NT2/D1 (cell line): ENCODE measurements around the gene AGBL4.

Source experiments
- DNase-seq: peaks from one replicate; pipeline ENCODE4 v3.0.0-alpha.2; 2011; ENCODE audit warnings: low read depth, low spot score
- H3K27me3 ChIP-seq: 2 replicates; pipeline ENCODE4 v1.6.0; 2011; ENCODE audit warnings: mild to moderate bottlenecking; ENCODE audit not compliant: insufficient read length, insufficient read depth
- H3K36me3 ChIP-seq: 2 replicates; pipeline ENCODE4 v1.6.1; 2011; ENCODE audit warnings: mild to moderate bottlenecking, low read length, mixed read lengths; ENCODE audit not compliant: insufficient read depth, insufficient read length
- H3K4me1 ChIP-seq: 2 replicates; pipeline ENCODE4 v1.5.1; 2011; ENCODE audit not compliant: insufficient read depth, insufficient read length
- H3K4me3 ChIP-seq: 2 replicates; pipeline ENCODE4 v1.5.1; 2011; ENCODE audit warnings: low read depth; ENCODE audit not compliant: insufficient read length
- H3K9ac ChIP-seq: 2 replicates; pipeline ENCODE4 v1.6.0; 2011; ENCODE audit warnings: low read depth; ENCODE audit not compliant: insufficient read length
- H3K9me3 ChIP-seq: 2 replicates; pipeline ENCODE4 v1.5.1; 2011; ENCODE audit warnings: mild to moderate bottlenecking, low read length; ENCODE audit not compliant: insufficient read depth
- SUZ12 ChIP-seq: IDR thresholded peaks from 2 replicates; pipeline ENCODE4 v1.6.1; 2011; ENCODE audit not compliant: insufficient read length, insufficient read depth; ENCODE audit errors: extremely low read depth
- YY1 ChIP-seq: IDR thresholded peaks from 2 replicates; pipeline ENCODE4 v1.6.1; 2011; ENCODE audit not compliant: insufficient read length, insufficient read depth
- ZNF274 ChIP-seq: IDR thresholded peaks from 2 replicates; pipeline ENCODE4 v1.6.1; 2011; ENCODE audit warnings: mild to moderate bottlenecking, low read depth, low read length

AGBL4 gene

GRCh38 chr1:49606082-49606481, 417.7 kb downstream of the AGBL4 start:
- H3K4me3 ChIP-seq = no peak overlapping the region
- no peaks in the 10 kb centered on the region for H3K9me3 ChIP-seq
- DNase-seq = no peak
- no peaks in the 10 kb centered on the region for H3K4me1 ChIP-seq
- no peaks in the 10 kb centered on the region for H3K27me3 ChIP-seq
- TF ChIP-seq ZNF274 (no peak), YY1 (no peak), SUZ12 (no peak)
- H3K36me3 ChIP-seq = no peaks in the 10 kb centered on the region
- H3K9ac ChIP-seq = no peak overlapping the region

GRCh38 chr1:49597436-49597835, 426.3 kb downstream of the AGBL4 start:
- H3K4me1 ChIP-seq = no peaks in the 10 kb centered on the region
- no peak for DNase-seq
- TF ChIP-seq YY1 (no peak), SUZ12 (no peak), ZNF274 (no peak)
- no peak overlapping the region for H3K9ac ChIP-seq
- no peak overlapping the region for H3K4me3 ChIP-seq
- no peaks in the 10 kb centered on the region for H3K27me3 ChIP-seq
- no peaks in the 10 kb centered on the region for H3K36me3 ChIP-seq
- no peaks in the 10 kb centered on the region for H3K9me3 ChIP-seq

- peaks cover 15% of the 10 kb centered on the region; the same call in 1 of the 2 replicates for H3K9me3 ChIP-seq
Measured at GRCh38 chr1:49576327-49576901, 447.3 kb downstream of the AGBL4 start.

GRCh38 chr1:49556676-49557234, 467.0 kb downstream of the AGBL4 start:
- DNase-seq = no peak
- no peaks in the 10 kb centered on the region for H3K36me3 ChIP-seq
- H3K27me3 ChIP-seq = no peaks in the 10 kb centered on the region
- no peaks in the 10 kb centered on the region; the same call in 1 of the 2 replicates for H3K9me3 ChIP-seq
- no peak for TF ChIP-seq YY1
- no peak for TF ChIP-seq ZNF274
- TF ChIP-seq SUZ12 = no peak
- no peaks in the 10 kb centered on the region for H3K4me1 ChIP-seq
- H3K9ac ChIP-seq = no peak overlapping the region
- no peak overlapping the region for H3K4me3 ChIP-seq

More at GRCh38 chr1:49576327-49576901, 447.3 kb downstream of the AGBL4 start:
- Histone ChIP-seq H3K4me1 (no peaks in the 10 kb centered on the region), H3K9ac (no peak overlapping the region), H3K4me3 (no peak overlapping the region), H3K36me3 (no peaks in the 10 kb centered on the region), H3K27me3 (no peaks in the 10 kb centered on the region)
- no peak for DNase-seq
- TF ChIP-seq ZNF274 (no peak), YY1 (no peak), SUZ12 (no peak)

DNA sequence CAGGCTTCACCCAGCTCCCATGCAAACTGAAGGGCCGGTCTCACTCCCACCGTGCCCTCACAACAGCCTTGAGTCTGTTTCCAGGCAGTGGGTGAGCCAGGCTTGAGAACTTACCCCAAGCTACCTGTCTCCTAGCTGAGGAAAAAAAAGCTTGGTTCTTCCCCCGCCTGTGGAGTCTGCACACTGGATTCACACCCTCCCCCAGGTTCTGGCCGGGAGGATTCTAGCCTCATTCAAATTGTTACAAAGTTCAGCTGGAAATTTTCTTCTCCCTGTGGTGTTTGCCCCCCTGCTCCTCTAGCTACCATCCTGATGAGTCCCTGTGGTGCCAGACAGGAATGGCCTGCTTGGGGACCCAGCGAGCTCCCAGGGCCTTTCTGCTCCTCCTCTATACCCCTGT, 471.7 kb downstream of the AGBL4 start:
- Histone ChIP-seq H3K9me3 (no peaks in the 10 kb centered on the region; the same call in 1 of the 2 replicates), H3K4me3 (no peak overlapping the region), H3K27me3 (no peaks in the 10 kb centered on the region), H3K36me3 (no peaks in the 10 kb centered on the region), H3K4me1 (no peaks in the 10 kb centered on the region), H3K9ac (no peak overlapping the region)
- DNase-seq = no peak
- TF ChIP-seq YY1 (no peak), ZNF274 (no peak), SUZ12 (no peak)

DNA sequence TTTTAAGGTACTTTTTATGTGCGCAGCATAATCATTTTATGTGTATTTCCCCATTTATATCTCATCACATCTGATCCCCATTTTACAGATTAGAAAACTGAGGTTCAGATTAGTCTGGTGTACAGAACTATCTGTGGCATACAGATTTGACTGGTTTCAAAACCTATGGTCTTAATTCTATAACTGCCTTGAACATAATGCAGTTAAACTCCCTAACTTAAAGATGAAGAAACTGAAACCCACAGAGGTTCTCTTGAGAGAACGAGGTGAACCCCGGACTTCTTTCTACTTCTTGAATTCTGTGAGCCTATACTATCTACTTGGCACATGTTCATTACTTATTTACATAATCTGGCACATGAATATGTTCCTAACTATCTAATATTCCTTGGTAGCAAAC, 479.1 kb downstream of the AGBL4 start:
- no peak for TF ChIP-seq SUZ12
- TF ChIP-seq ZNF274 = no peak
- TF ChIP-seq YY1 = no peak
- Histone ChIP-seq H3K9me3 (peaks cover 16% of the 10 kb centered on the region), H3K4me3 (no peak overlapping the region)

GRCh38 chr1:49541096-49541752, 482.5 kb downstream of the AGBL4 start:
- TF ChIP-seq YY1 (no peak), ZNF274 (no peak), SUZ12 (no peak)

More for the DNA sequence above, 479.1 kb downstream of the AGBL4 start:
- Histone ChIP-seq H3K27me3 (no peaks in the 10 kb centered on the region), H3K9ac (no peak overlapping the region), H3K36me3 (no peaks in the 10 kb centered on the region), H3K4me1 (no peaks in the 10 kb centered on the region)
- no peak for DNase-seq

More at GRCh38 chr1:49541096-49541752, 482.5 kb downstream of the AGBL4 start:
- no peak for DNase-seq
- H3K27me3 ChIP-seq = no peaks in the 10 kb centered on the region
- H3K9ac ChIP-seq = no peak overlapping the region
- no peak overlapping the region for H3K4me3 ChIP-seq
- H3K9me3 ChIP-seq = peaks cover 23% of the 10 kb centered on the region
- no peaks in the 10 kb centered on the region for H3K36me3 ChIP-seq
- no peaks in the 10 kb centered on the region for H3K4me1 ChIP-seq
